ENCODE data around the gene RCL1. TPM values are rescaled to one million over a fixed set of nuclear protein-coding genes. Genes with fewer than 3 reads are reported as not detected.

RCL1 gene
- total and polyA plus RNA-seq, 2 donors = 18.0 to 18.8 TPM

- H3K4me1 ChIP-seq (ENCODE audit: insufficient read depth) = no peaks in the 10 kb centered on the region
- no peak overlapping the region for H3K4me3 ChIP-seq (ENCODE audit: low read depth, low read length)
- no peaks in the 10 kb centered on the region for H3K36me3 ChIP-seq (ENCODE audit: insufficient read depth)
- DNase-seq (ENCODE audit: extremely low spot score) = no peak
- 81% methylated on average over 2 of the region's 2 CpGs for WGBS
- H3K27ac ChIP-seq (ENCODE audit: low read depth) = no peak overlapping the region
Observed at GRCh38 chr9:4905135-4905490, 112.4 kb downstream of the RCL1 start.

Small RNA genes lying within 50 kb of the gene (small RNA-seq; reads per million reads assigned to genes)
- gene AL158147.1 (not detected), gene MIR101-2 (not detected)

Other genes with a start within 250 kb of the RCL1 start
- 9.3 TPM for gene PLPP6, start 130.7 kb upstream of the RCL1 start, total RNA-seq
- 9.5 TPM for gene PLPP6, start 130.7 kb upstream of the RCL1 start, polyA plus RNA-seq
- gene SPATA6L, start 126.5 kb upstream of the RCL1 start, total RNA-seq = 5.4 TPM
- 1.2 TPM for gene SPATA6L, start 126.5 kb upstream of the RCL1 start, polyA plus RNA-seq
- gene CDC37L1, start 113.4 kb upstream of the RCL1 start, total RNA-seq = 23.6 TPM
- gene CDC37L1, start 113.4 kb upstream of the RCL1 start, polyA plus RNA-seq = 30.1 TPM
- gene AK3, start 51.7 kb upstream of the RCL1 start, total RNA-seq = 69.6 TPM
- 56.3 TPM for gene AK3, start 51.7 kb upstream of the RCL1 start, polyA plus RNA-seq
- 52.1 TPM for gene JAK2, start 192.3 kb downstream of the RCL1 start, total RNA-seq
- 13.7 TPM for gene JAK2, start 192.3 kb downstream of the RCL1 start, polyA plus RNA-seq